HepG2 (cell line): Measurements from ENCODE around the gene CFTR. TPM values are rescaled to one million over a fixed set of nuclear protein-coding genes. Genes with fewer than 3 reads are reported as not detected.

Experiments
- HMGA1 ChIP-seq: sonication (generic); formaldehyde crosslinking; conservative IDR thresholded peaks from 2 replicates; pipeline ENCODE4 v1.4.0; 2020; ENCODE audit warnings: missing genetic modification reagents
- JUN ChIP-seq: sonication (generic); formaldehyde crosslinking; IDR thresholded peaks from 2 replicates; pipeline ENCODE4 v1.4.0; 2020; ENCODE audit warnings: mild to moderate bottlenecking, missing genetic modification reagents
- STAG1 ChIP-seq: sonication (generic); formaldehyde crosslinking; IDR thresholded peaks from 2 replicates; pipeline ENCODE4 v1.4.0; 2020; ENCODE audit warnings: missing genetic modification reagents
- ZNF318 ChIP-seq: sonication (generic); formaldehyde crosslinking; IDR thresholded peaks from 2 replicates; pipeline ENCODE4 v1.4.0; 2020; ENCODE audit warnings: mild to moderate bottlenecking, missing genetic modification reagents
- ZNF407 ChIP-seq: sonication (generic); formaldehyde crosslinking; IDR thresholded peaks from one replicate; pipeline ENCODE4 v1.5.1; 2020; ENCODE audit warnings: mild to moderate bottlenecking, missing genetic modification reagents; ENCODE audit errors: not compliant biosample characterization
- polyA plus RNA-seq, 8 experiments: library from polyadenylated mRNA; depleted of rRNA in 3 of 8; stranded (reverse) in 7 of 8; unstranded in 1 of 8; fragments of >200 nt; fragmentation: Illumina TruSeq in 4 of 8; extraction: Trizol in 4 of 8; gene quantifications; 2 replicates each; pipeline versions ENCODE4 v1.2.1 to v1.2.3, GENCODE V29; 2011 to 2016; ENCODE audit warnings: low read depth in 4 of 8, missing spikeins in 1 of 8, mixed read lengths in 1 of 8; ENCODE audit not compliant: insufficient read depth in 1 of 8
- total RNA-seq, 5 experiments: library from RNA; depleted of rRNA; stranded (reverse); fragments of >200 nt; fragmentation: Illumina TruSeq; extraction: Trizol; gene quantifications; 2 replicates each; pipeline ENCODE4 v1.2.3, GENCODE V29; 2016; ENCODE audit warnings: low read depth in 1 of 5

CFTR gene
- total and polyA plus RNA-seq, 2 of the 13 experiments (the other 11 are each of a cell fraction or from before 2014, with no cell fraction given): not detected

- TF ChIP-seq ZNF318 (CRISPR knock-in tag): no peak
- TF ChIP-seq STAG1 (CRISPR knock-in tag): no peak
- no peak for TF ChIP-seq HMGA1 (CRISPR knock-in tag)
- no peak for TF ChIP-seq ZNF407 (CRISPR knock-in tag)
- TF ChIP-seq JUN: no peak
Measured at GRCh38 chr7:117479225-117480054, at the start of gene CFTR (continued).
